AG20443 (cell line): ENCODE data around the gene GPR179.
A peak's percentile ranks its signal among the peaks of the same experiment; 100 is the strongest.

Experiments used
- DNase-seq: peaks from one replicate; pipeline ENCODE4 v3.0.0; 2012; ENCODE audit warnings: low spot score, mixed read lengths

GPR179 gene

GRCh38 chr17:38343608-38344419 lies at the start of gene GPR179:
GPR179 (minus strand) TSS chr17:38343956; CDS start chr17:38343789, 167 bp downstream.
- DNase-seq = no peak

- no peak for DNase-seq
Observed at GRCh38 chr17:38379448-38379847, 35.7 kb upstream of the GPR179 start.

DNA sequence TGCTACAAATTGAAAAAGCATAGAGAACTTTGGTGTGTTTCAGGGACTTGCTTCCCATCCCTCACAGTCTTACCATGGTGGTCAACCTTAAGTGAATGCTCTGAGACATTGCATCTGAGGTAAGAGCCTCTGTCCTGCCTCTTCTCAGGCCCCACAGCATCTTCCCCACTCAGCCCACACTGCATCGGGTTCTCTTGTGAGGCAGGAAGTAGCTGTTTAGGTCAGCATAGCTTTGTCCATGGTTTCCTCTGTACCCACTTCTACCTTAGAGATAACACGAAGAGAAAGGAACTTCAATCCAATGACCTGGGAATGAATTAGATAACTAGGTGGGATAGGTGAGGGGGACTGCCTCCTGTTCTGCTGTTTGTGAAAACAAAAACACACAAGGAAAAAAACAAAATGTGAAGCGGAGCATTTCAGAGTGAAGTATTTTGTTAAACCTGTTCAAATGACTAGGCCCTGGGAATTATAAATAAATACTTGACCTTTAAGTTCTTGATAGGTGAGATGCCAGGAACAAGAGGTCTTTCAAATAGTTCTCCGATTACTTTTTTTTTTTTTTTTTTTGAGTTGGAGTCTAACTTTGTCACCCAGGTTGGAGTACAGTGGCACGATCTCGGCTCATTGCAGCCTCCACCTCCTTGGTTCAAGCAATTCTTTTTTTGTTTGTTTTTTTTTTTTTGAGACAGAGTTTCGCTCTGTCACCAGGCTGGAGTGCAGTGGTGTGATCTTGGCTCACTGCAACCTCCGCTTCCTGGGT lies 25.5 kb upstream of the GPR179 start:
- no peak for DNase-seq

- DNase-seq = no peak
Observed at GRCh38 chr17:38364741-38365140, 21.0 kb upstream of the GPR179 start.

- no peak for DNase-seq
Observed at GRCh38 chr17:38363016-38363415, 19.3 kb upstream of the GPR179 start.

GRCh38 chr17:38361694-38362465 lies 18.1 kb upstream of the GPR179 start:
- DNase-seq = no peak

- no peak for DNase-seq
Observed at GRCh38 chr17:38358586-38359513, 15.1 kb upstream of the GPR179 start.

GRCh38 chr17:38357486-38358123 lies 13.8 kb upstream of the GPR179 start:
- DNase-seq = no peak

DNA sequence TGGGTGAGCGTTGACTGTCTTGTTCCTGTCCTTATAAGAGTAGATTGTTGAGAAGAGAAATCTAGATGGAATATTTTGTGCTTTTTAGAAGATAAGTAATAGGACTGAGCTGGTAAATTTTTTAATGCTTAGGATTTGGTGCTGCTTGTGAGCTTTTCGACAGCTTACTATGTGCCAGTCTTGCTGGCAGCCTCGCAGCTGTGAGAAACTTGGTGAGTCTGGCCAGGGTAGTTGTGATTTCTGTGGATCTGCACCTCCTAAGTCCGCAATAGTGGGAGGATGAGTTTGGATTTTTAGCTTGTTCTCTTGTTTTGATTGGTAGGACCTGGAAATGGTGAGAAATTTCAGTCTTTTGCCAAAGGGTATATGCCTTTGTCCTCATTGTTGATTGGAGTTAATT lies 11.5 kb upstream of the GPR179 start:
- DNase-seq = no peak

GRCh38 chr17:38354466-38354865 lies 10.7 kb upstream of the GPR179 start:
- peak; percentile 3 for DNase-seq

GRCh38 chr17:38353668-38354067 lies 9.9 kb upstream of the GPR179 start:
- DNase-seq = no peak

GRCh38 chr17:38353086-38353604 lies 9.4 kb upstream of the GPR179 start:
- DNase-seq = peak; percentile 14

- DNase-seq = peak; percentile 60
Observed at GRCh38 chr17:38352245-38353085, 8.7 kb upstream of the GPR179 start.

DNA sequence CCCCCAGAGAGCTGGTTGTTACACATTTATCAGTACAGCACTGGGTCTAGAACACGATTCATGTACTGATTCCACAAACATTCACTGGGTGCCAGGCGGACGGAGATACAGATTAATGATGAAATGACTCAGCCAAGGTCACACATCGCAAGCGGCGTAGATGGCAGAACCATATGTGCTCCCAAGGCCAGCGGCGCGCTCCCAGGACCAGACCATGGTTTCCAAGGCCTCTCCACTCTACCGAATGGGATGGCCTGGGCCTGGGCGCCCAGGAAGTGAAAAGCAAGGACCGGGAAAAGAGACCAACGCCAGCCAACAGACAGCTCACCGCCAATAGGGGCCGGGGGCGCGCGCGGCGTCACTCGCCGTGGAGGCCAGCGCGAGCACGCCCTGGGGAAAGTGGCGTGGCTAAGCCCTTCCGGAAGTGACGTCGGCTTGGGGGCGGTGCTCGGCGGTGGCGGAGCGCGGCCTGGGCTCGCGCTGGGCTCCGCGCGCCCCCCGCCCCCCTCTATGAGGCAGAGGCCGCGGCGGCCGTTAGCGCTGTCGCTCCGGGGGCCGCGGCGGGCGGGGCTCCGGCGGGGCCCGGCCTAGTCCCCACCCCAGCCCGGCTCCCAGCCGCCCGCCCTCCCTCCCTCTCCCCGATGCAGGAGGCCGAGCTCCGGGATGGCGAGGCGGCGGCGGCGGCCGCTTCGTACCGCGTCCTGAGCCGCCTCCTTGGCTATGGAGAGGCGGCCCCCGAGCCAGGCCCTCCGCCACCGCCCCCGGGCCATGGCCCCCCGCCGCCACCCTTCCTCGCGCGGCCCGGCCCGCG lies 7.9 kb upstream of the GPR179 start, which contains the start of gene SOCS7:
SOCS7 (plus strand) TSS at position 433 of the 811 bp plus-strand sequence; CDS start at position 642, 209 bp downstream.
- peak; percentile 97 for DNase-seq

- DNase-seq = no peak
Observed at GRCh38 chr17:38350035-38350434, 6.3 kb upstream of the GPR179 start.

GRCh38 chr17:38349097-38349730 lies 5.5 kb upstream of the GPR179 start:
- peak; percentile 80 for DNase-seq

DNA sequence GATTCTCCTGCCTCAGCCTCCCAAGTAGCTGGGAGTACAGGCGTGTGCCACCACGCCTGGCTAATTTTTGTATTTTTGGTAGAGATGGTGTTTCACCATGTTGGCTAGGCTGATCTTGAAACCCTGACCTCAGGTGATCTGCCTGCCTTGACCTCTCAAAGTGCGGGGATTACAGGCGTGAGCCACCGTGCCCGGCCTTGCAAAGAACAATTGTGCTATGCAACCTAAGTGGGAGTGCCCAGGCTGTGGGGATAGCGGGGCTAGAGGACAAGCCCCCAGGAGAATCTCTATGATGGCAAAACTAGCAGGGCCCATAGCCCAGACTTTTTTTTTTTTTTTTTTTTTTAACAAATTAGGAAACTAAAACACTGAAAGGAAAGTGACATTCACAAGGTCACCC lies 2.0 kb upstream of the GPR179 start:
- no peak for DNase-seq

DNA sequence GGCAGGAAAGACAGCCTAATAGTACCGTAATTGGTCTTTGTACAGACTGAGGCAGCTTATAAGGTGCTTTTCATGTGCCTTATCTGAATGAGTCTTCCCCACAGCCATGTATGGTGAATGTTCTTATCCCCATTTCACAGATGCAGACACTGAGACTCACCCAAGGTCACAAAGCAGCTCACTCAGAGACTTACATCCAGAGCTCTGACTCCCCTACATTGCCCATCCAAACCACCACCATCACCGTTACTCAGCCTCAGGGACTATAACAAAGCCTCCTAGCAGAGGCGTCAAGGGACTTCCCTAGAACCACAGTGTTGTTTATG lies 627 bp upstream of the GPR179 start:
- DNase-seq = no peak
